ENCODE data around the gene DZIP1. TPM values are rescaled to one million over a fixed set of nuclear protein-coding genes. Genes with fewer than 3 reads are reported as not detected.

The DZIP1 gene
- total RNA-seq, 4 donors from 2014 or later = 6.4 to 15.3 (median 8.1) TPM

DNA sequence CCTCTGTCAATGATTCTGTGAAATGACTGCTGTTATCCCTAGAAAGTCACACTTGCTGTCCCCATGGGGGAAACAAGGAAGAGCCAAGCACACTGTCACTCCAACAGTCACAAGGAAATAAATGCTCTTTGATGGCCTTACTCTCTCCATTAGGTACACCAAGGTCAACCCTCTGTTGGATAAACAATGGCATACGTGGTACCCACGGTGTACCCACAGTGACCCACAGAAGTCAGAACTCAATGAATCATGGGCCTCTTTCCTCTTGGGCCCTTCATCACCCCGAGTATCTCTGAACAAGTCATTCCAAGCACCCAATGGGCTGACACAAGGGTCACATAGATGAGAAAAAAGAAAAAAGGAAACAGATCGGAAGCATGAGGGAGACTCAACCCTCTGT lies 15.4 kb downstream of the DZIP1 start:
- Histone ChIP-seq H3K4me1 (no peaks in the 10 kb centered on the region), H3K27me3 (no peaks in the 10 kb centered on the region), H3K36me3 (no peaks in the 10 kb centered on the region), H3K4me3 (no peak overlapping the region), H3K9me3 (peaks cover 0 to 4% of the 10 kb centered on the region in 2 donors), H3K27ac (no peak overlapping the region)
- no peak for TF ChIP-seq POLR2AphosphoS5 (IDR thresholded peaks at IDR 0.05)
- no peak for TF ChIP-seq EP300 (IDR thresholded peaks at IDR 0.05; ENCODE audit: low read depth)
- TF ChIP-seq, protein P1, sequence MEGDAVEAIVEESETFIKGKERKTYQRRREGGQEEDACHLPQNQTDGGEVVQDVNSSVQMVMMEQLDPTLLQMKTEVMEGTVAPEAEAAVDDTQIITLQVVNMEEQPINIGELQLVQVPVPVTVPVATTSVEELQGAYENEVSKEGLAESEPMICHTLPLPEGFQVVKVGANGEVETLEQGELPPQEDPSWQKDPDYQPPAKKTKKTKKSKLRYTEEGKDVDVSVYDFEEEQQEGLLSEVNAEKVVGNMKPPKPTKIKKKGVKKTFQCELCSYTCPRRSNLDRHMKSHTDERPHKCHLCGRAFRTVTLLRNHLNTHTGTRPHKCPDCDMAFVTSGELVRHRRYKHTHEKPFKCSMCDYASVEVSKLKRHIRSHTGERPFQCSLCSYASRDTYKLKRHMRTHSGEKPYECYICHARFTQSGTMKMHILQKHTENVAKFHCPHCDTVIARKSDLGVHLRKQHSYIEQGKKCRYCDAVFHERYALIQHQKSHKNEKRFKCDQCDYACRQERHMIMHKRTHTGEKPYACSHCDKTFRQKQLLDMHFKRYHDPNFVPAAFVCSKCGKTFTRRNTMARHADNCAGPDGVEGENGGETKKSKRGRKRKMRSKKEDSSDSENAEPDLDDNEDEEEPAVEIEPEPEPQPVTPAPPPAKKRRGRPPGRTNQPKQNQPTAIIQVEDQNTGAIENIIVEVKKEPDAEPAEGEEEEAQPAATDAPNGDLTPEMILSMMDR (IDR thresholded peaks at IDR 0.05) = no peak
- TF ChIP-seq POLR2A (IDR thresholded peaks at IDR 0.05) = no peak
- in situ Hi-C loops (cut with MboI; ENCODE audit: low pct_ligation_motif_present in 1 of 4, low pct_unique_long_range_greater_than_20kb in 1 of 4, low sequenced_read_pairs in 3 of 4) (loop anchor here in 1 of 4 donors (10.0 kb wide), 1 partner anchor 206 kb away; no protein-coding TSS in a partner anchor), intact Hi-C loops (cut with DNase I; ENCODE audit: low total_unique reads) (no loop called here)
- 59 to 65% methylated on average over 2 to 4 of the region's 4 CpGs for WGBS, 2 donors (ENCODE audit: low coverage in 1 of 2)
- DNase-seq = no peak

DNA sequence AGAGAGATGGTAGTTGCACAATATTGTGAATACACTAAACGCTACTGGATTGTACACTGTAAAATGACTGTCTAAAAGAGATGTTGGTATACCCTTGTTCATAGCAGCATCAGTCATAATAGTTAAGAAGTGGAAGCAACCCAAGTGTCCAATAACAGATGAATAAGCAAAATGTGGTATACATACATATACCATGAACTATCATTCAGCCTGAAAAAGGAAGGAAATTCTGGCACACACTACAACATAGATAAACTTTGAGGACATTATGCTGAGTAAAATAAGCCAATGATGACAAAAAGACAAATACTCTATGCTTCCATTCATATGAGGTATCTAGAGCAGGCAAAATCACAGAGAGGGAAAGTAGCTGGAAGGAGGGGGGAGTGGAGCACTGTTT lies 16.0 kb downstream of the DZIP1 start:
- no peaks in the 10 kb centered on the region for H3K27me3 ChIP-seq
- no peak overlapping the region for H3K27ac ChIP-seq
- intact Hi-C loops (cut with DNase I; ENCODE audit: low total_unique reads) = no loop called here
- WGBS, 2 donors (ENCODE audit: low coverage in 1 of 2) = 90 to 92% methylated on average over 1 of the region's 1 CpG
- no peaks in the 10 kb centered on the region for H3K36me3 ChIP-seq
- no peak overlapping the region for H3K4me3 ChIP-seq
- no peak for DNase-seq
- in situ Hi-C loops (cut with MboI; ENCODE audit: low pct_ligation_motif_present in 1 of 4, low pct_unique_long_range_greater_than_20kb in 1 of 4, low sequenced_read_pairs in 3 of 4) = loop anchor here in 1 of 4 donors (10.0 kb wide), 1 partner anchor 206 kb away; no protein-coding TSS in a partner anchor
- H3K9me3 ChIP-seq = peaks cover 0 to 4% of the 10 kb centered on the region in 2 donors
- H3K4me1 ChIP-seq = no peaks in the 10 kb centered on the region
- TF ChIP-seq EP300 (IDR thresholded peaks at IDR 0.05; ENCODE audit: low read depth) (no peak), POLR2A (IDR thresholded peaks at IDR 0.05) (no peak), POLR2AphosphoS5 (IDR thresholded peaks at IDR 0.05) (no peak)
- TF ChIP-seq, protein P1 (IDR thresholded peaks at IDR 0.05) = no peak

DNA sequence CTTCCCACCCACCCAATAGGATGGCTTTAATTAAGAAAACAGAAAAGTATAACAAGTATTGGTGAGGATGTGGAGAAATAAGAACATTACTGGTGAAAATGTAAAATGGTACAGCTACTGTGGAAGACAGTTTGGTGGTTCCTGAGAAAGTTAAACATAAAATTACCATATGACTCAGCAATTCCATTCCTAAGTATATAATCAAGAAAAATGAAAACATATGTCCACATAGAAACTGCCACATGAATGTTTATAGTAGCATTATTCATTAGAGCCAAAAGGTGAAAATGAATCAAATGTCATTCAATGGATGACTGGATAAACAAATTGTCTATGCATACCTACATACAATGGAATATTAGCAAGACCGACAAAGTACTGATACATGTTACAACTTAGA lies 16.9 kb downstream of the DZIP1 start:
- TF ChIP-seq, protein P1 (IDR thresholded peaks at IDR 0.05) = no peak
- TF ChIP-seq POLR2A (IDR thresholded peaks at IDR 0.05) (no peak), POLR2AphosphoS5 (IDR thresholded peaks at IDR 0.05) (no peak), EP300 (IDR thresholded peaks at IDR 0.05; ENCODE audit: low read depth) (no peak)
- Histone ChIP-seq H3K4me1 (no peaks in the 10 kb centered on the region), H3K9me3 (peaks cover 0 to 4% of the 10 kb centered on the region in 2 donors), H3K36me3 (no peaks in the 10 kb centered on the region), H3K27me3 (no peaks in the 10 kb centered on the region), H3K4me3 (no peak overlapping the region), H3K27ac (no peak overlapping the region)
- no peak for DNase-seq
- in situ Hi-C loops (cut with MboI; ENCODE audit: low pct_ligation_motif_present in 1 of 4, low pct_unique_long_range_greater_than_20kb in 1 of 4, low sequenced_read_pairs in 3 of 4) = loop anchor here in 1 of 4 donors (10.0 kb wide), 1 partner anchor 207 kb away; no protein-coding TSS in a partner anchor
- intact Hi-C loops (cut with DNase I; ENCODE audit: low total_unique reads) = no loop called here
- WGBS, 2 donors (ENCODE audit: low coverage in 1 of 2) = 83 to 91% methylated on average over 1 of the region's 1 CpG

DNA sequence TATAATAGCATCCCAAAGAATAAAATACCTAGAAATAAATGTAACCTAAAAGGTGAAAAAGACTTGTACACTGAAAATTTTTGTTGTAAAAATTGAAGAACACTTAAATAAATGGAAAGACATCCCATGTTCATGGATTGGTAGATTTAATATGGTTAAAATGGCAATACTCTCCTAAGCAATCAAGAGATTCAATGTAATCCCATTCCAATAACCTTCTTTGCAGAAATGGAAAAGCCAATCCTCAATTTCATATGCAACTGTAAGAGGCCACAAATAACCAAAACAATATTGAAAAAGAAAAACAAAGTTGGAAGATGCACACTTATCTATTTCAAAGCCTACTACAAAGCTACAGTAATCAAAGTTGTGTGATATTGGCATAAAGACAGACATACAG lies 17.7 kb downstream of the DZIP1 start:
- Histone ChIP-seq H3K36me3 (no peaks in the 10 kb centered on the region), H3K27ac (no peak overlapping the region), H3K4me3 (no peak overlapping the region), H3K4me1 (peaks cover 0 to 5% (median 0%) of the 10 kb centered on the region in 4 donors), H3K27me3 (no peaks in the 10 kb centered on the region), H3K9me3 (peaks cover 0 to 4% of the 10 kb centered on the region in 2 donors)
- TF ChIP-seq POLR2A (IDR thresholded peaks at IDR 0.05) (no peak), EP300 (IDR thresholded peaks at IDR 0.05; ENCODE audit: low read depth) (no peak), POLR2AphosphoS5 (IDR thresholded peaks at IDR 0.05) (no peak)
- TF ChIP-seq, protein P1 (IDR thresholded peaks at IDR 0.05) = no peak
- no peak for DNase-seq
- in situ Hi-C loops (cut with MboI; ENCODE audit: low pct_ligation_motif_present in 1 of 4, low pct_unique_long_range_greater_than_20kb in 1 of 4, low sequenced_read_pairs in 3 of 4) (loop anchor here in 1 of 4 donors (10.0 kb wide), 1 partner anchor 208 kb away; no protein-coding TSS in a partner anchor), intact Hi-C loops (cut with DNase I; ENCODE audit: low total_unique reads) (no loop called here)

Data from transverse colon (tissue), 4 donors.